Mesothelial cell of epicardium (in vitro differentiated cells): ENCODE measurements around the gene HAPLN3. TPM values are rescaled to one million over a fixed set of nuclear protein-coding genes. Genes with fewer than 3 reads are reported as not detected.
"Not testable (repeated sequence)": the region's sequence is repeated elsewhere in the genome, so short reads cannot be mapped to it uniquely, and the experiment has no call there.

Experiments
- DNase-seq, 2 experiments: peaks; one replicate each; pipeline ENCODE4 v3.0.0; 2021; ENCODE audit warnings: low spot score in 2 of 2; ENCODE audit not compliant: unreplicated experiment in 2 of 2
- H3K27ac Mint-ChIP-seq: 2 replicates; pipeline ENCODE4 v1.8.0; 2021; ENCODE audit warnings: mixed read lengths
- H3K27me3 Mint-ChIP-seq: 2 replicates; pipeline ENCODE4 v1.8.0; 2021; ENCODE audit warnings: low read depth, mixed read lengths
- H3K36me3 Mint-ChIP-seq: 2 replicates; pipeline ENCODE4 v1.8.0; 2021; ENCODE audit warnings: mixed read lengths
- H3K4me1 Mint-ChIP-seq: 2 replicates; pipeline ENCODE4 v1.8.0; 2021; ENCODE audit warnings: mixed read lengths
- H3K4me3 Mint-ChIP-seq: 2 replicates; pipeline ENCODE4 v1.8.0; 2021; ENCODE audit warnings: mild to moderate bottlenecking, moderate library complexity, mixed read lengths
- H3K9me3 Mint-ChIP-seq: 2 replicates; pipeline ENCODE4 v1.8.0; 2021; ENCODE audit warnings: mixed read lengths
- total RNA-seq: library from RNA; stranded (reverse); gene quantifications from 3 replicates; pipeline ENCODE4 v1.2.1, GENCODE V29; 2021
- TF ChIP-seq, protein P1 (sequence below): fragments of 200-600 bp; sonication (generic); IDR thresholded peaks from one replicate; pipeline ENCODE4 v1.5.0; 2021; ENCODE audit warnings: antibody characterized with exemption; ENCODE audit not compliant: unreplicated experiment

The HAPLN3 gene
- total RNA-seq, 1 donor from 2014 or later: 3.9 TPM

DNA sequence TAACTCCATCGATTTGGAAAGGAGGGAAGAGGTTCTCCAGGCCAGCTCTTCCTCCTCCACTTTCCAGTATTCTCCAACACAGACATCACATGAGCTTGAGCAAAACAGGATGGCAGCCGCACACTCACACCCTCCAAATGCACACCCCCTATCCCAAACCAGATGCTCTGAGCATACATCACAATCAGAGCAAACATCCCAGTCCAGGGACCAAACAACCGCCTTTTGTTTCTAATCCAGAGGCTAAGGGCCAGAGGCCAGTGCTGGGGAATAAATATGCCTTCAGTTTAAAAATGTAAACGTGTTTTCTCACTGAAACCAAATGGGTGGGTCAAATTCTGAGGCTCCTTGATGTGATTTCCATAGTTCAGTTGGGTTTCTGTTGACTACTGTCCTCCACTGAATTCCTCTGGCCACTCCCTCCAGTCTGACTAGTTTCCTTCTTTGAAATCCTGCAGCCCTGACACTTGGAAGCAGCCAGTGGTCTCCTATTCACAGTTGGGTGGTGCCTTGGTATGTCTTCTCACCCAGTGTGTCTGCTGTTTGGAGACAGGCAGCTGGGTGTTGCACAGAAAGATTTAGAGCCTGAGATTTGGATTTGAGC, 37.0 kb upstream of the HAPLN3 start:
- DNase-seq: no peak
- H3K9me3 Mint-ChIP-seq: peaks cover 24% of the 10 kb centered on the region
- no peaks in the 10 kb centered on the region for H3K4me1 Mint-ChIP-seq
- H3K27ac Mint-ChIP-seq: no peak overlapping the region
- no peak overlapping the region for H3K4me3 Mint-ChIP-seq
- TF ChIP-seq, protein P1, sequence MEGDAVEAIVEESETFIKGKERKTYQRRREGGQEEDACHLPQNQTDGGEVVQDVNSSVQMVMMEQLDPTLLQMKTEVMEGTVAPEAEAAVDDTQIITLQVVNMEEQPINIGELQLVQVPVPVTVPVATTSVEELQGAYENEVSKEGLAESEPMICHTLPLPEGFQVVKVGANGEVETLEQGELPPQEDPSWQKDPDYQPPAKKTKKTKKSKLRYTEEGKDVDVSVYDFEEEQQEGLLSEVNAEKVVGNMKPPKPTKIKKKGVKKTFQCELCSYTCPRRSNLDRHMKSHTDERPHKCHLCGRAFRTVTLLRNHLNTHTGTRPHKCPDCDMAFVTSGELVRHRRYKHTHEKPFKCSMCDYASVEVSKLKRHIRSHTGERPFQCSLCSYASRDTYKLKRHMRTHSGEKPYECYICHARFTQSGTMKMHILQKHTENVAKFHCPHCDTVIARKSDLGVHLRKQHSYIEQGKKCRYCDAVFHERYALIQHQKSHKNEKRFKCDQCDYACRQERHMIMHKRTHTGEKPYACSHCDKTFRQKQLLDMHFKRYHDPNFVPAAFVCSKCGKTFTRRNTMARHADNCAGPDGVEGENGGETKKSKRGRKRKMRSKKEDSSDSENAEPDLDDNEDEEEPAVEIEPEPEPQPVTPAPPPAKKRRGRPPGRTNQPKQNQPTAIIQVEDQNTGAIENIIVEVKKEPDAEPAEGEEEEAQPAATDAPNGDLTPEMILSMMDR: no peak
- no peaks in the 10 kb centered on the region for H3K36me3 Mint-ChIP-seq
- peaks cover 2% of the 10 kb centered on the region for H3K27me3 Mint-ChIP-seq

DNA sequence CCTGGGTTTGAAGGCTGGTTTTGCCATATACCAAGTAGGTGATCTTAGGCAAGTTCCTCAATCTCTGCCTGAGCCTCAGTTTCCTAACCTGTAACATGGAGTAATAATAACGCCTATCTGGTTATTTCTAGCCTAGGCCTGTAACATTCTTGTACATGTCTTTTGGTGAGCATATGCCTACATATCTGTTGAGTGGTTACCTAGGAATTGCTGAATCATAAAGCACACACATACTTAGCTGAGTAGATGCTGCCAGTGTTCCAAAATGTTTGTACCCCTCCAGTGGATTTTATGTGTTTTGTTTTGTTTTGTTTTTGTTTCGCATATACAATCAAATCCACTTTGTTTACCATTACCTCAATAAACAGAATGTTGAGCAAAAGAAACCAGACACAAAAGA, 35.2 kb upstream of the HAPLN3 start:
- no peak overlapping the region for H3K27ac Mint-ChIP-seq
- H3K4me3 Mint-ChIP-seq: no peak overlapping the region
- no peaks in the 10 kb centered on the region for H3K4me1 Mint-ChIP-seq
- H3K36me3 Mint-ChIP-seq: no peaks in the 10 kb centered on the region
- H3K27me3 Mint-ChIP-seq: peaks cover 2% of the 10 kb centered on the region
- no peak for DNase-seq
- peaks cover 24% of the 10 kb centered on the region for H3K9me3 Mint-ChIP-seq
- TF ChIP-seq, protein P1: no peak

- not testable (repeated sequence) for H3K27ac Mint-ChIP-seq
Measured at GRCh38 chr15:88929358-88930098, 34.2 kb upstream of the HAPLN3 start.

GRCh38 chr15:88928192-88928591, 32.8 kb upstream of the HAPLN3 start:
- H3K4me3 Mint-ChIP-seq, H3K9me3 Mint-ChIP-seq: not testable (repeated sequence)

More at GRCh38 chr15:88929358-88930098, 34.2 kb upstream of the HAPLN3 start:
- not testable (repeated sequence) for H3K27me3 Mint-ChIP-seq, H3K4me3 Mint-ChIP-seq, H3K36me3 Mint-ChIP-seq, H3K4me1 Mint-ChIP-seq, DNase-seq
- peaks cover 16% of the 10 kb centered on the region for H3K9me3 Mint-ChIP-seq

GRCh38 chr15:88925648-88926047, 30.3 kb upstream of the HAPLN3 start:
- H3K4me3 Mint-ChIP-seq, H3K27ac Mint-ChIP-seq, H3K9me3 Mint-ChIP-seq, H3K4me1 Mint-ChIP-seq, H3K36me3 Mint-ChIP-seq, H3K27me3 Mint-ChIP-seq, DNase-seq: not testable (repeated sequence)

More at GRCh38 chr15:88928192-88928591, 32.8 kb upstream of the HAPLN3 start:
- not testable (repeated sequence) for DNase-seq, H3K27ac Mint-ChIP-seq, H3K36me3 Mint-ChIP-seq, H3K4me1 Mint-ChIP-seq, H3K27me3 Mint-ChIP-seq

DNA sequence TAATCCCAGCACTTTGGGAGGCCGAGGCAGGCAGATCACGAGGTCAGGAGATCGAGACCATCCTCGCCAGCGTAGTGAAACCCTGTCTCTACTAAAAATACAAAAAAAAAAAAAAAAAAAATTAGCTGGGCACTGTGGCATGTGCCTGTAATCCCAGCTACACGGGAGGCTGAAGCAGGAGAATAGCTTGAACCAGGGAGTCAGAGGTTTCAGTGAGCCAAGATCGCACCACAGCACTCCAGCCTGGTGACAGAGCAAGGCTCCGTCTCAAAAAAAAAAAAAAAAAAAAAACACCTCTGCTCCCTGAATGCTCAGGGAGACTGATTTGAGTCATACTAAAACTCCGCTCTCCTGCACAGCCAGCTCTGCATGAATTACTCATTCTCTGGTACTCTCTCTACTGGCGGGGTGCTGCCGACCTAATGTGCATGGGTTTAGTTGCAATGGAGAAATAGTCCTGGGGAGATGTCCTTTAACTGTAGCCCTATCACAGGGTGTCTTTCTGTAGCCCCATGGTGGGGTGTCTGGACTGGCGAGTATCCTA, 25.6 kb upstream of the HAPLN3 start:
- not testable (repeated sequence) for H3K27ac Mint-ChIP-seq, H3K4me3 Mint-ChIP-seq, DNase-seq

DNA sequence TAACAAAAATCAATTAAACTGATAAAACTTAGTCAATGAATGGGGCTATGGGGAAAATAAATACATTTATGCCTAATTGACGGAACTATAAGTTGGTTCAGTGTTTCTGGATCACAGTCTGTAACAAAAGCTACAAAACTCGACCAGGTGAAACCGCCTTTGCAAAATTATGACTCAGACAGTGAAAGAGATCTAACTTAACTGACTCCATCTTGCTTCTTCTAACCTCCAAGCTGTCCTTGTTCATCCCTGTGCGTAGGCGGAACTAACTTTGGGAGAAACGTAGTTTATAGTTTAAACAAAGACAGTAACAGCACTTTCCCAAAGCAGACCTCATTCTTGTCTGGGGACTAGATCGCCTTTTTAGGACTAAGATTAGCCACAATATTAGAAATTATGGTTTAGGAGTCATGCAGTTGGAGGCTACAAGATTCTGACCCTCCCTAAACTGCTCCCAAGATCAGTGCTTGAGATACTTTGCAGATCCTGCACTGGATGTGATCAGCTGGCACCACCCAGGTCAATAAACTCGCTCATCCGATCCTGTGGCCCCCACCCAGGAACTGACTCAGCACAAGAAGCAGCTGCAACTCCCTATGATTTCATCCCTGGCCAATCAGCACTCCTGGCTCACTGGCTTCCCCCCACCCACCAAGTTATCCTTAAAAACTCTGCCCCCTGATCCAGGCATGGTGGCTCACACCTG, 25.0 kb upstream of the HAPLN3 start:
- Mint-ChIP-seq H3K36me3 (no peaks in the 10 kb centered on the region), H3K4me1 (no peaks in the 10 kb centered on the region), H3K27ac (no peak overlapping the region), H3K9me3 (no peaks in the 10 kb centered on the region), H3K4me3 (no peak overlapping the region), H3K27me3 (no peaks in the 10 kb centered on the region)
- no peak for DNase-seq
- TF ChIP-seq, protein P1: no peak

More for the DNA sequence above, 25.6 kb upstream of the HAPLN3 start:
- not testable (repeated sequence) for H3K36me3 Mint-ChIP-seq, H3K4me1 Mint-ChIP-seq, H3K27me3 Mint-ChIP-seq, H3K9me3 Mint-ChIP-seq
